ENCODE results near the gene GZMM.
A peak's percentile ranks its signal among the peaks of the same experiment; 100 is the strongest.

GZMM gene

DNA sequence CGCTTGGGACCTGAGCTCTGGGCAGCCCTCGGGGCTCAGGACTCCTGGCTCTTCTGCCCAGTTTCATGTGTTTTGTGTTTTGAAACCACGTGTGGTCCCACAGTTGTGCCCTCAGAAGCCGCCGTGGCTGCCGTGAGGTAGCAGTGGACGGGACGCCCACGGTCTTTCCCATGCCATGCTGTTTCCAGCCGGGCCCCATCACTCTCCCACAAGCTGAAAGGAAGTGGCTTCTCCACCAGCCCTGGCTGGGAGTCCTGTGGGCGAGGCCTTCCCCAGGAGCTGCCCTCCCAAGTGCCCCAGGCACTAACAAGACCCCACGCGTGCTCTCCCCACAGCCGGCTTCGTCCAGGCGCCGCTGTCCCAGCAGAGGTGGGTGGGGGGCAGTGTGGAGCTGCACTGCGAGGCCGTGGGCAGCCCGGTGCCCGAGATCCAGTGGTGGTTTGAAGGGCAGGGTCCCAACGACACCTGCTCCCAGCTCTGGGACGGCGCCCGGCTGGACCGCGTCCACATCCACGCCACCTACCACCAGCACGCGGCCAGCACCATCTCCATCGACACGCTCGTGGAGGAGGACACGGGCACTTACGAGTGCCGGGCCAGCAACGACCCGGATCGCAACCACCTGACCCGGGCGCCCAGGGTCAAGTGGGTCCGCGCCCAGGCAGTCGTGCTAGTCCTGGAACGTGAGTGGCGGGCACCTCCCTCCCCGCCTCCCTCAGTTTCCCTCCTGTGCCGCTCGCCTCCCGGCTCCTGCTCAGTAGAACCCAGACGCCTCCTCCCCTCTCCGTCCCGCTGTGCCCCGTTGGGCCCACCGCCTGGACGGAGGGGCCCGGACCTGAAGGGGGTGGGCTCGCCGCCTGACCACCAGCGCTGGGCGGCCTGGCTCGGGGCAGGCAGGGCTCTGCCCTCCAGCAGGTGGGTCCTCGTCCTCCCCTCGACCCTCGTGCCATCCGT is 33.9 kb downstream of the GZMM start:
- Histone ChIP-seq H4K12ac (ENCODE audit: low read depth, low read length) (no peak overlapping the region), H3K79me1 (ENCODE audit: low read length) (peaks cover 7% of the 10 kb centered on the region), H3K4me2 (ENCODE audit: low read length) (no peak overlapping the region), H4K8ac (ENCODE audit: low read depth, low read length) (no peak overlapping the region), H2BK5ac (ENCODE audit: low read depth, low read length, poor library complexity) (no peak overlapping the region), H3K36me3 (ENCODE audit: control insufficient read depth in 1 of 2, insufficient read depth in 2 of 2, low read length in 2 of 2) (peaks cover 47 to 58% of the 10 kb centered on the region in 2 experiments), H3K79me2 (ENCODE audit: control insufficient read depth, insufficient read depth, low read length, poor library complexity) (peaks cover 43% of the 10 kb centered on the region), H3K23ac (ENCODE audit: low read length) (no peak overlapping the region), H2BK12ac (ENCODE audit: low read length) (no peak overlapping the region), H4K91ac (ENCODE audit: low read depth, low read length) (no peak overlapping the region), H3K4ac (ENCODE audit: low read depth, low read length) (peak overlapping the region; percentile 97), H3K27ac (ENCODE audit: low read depth, low read length) (no peak overlapping the region), H3K9ac (ENCODE audit: low read length) (no peak overlapping the region), H2AFZ (ENCODE audit: insufficient read depth, low read length, poor library complexity) (no peak overlapping the region), H2AK5ac (ENCODE audit: low read length) (no peak overlapping the region), H3K27me3 (ENCODE audit: insufficient read depth, low read length) (no peaks in the 10 kb centered on the region), H3K18ac (ENCODE audit: low read length) (no peak overlapping the region), H2BK120ac (ENCODE audit: insufficient read depth, low read length, poor library complexity) (no peak overlapping the region), H3K4me3 (ENCODE audit: low read depth, low read length) (no peak overlapping the region), H3K4me1 (ENCODE audit: control insufficient read depth in 1 of 2, insufficient read depth in 2 of 2, low read length in 2 of 2) (peaks cover 9 to 23% of the 10 kb centered on the region in 2 experiments), H3K14ac (ENCODE audit: low read length) (no peak overlapping the region), H3K9me3 (ENCODE audit: insufficient read depth, low read depth, low read length) (no peaks in the 10 kb centered on the region)
- no peak for DNase-seq
- WGBS (ENCODE audit: extremely low coverage, insufficient coverage, insufficient read length), result no CpG with 5 or more reads among the region's 66 CpGs

DNA sequence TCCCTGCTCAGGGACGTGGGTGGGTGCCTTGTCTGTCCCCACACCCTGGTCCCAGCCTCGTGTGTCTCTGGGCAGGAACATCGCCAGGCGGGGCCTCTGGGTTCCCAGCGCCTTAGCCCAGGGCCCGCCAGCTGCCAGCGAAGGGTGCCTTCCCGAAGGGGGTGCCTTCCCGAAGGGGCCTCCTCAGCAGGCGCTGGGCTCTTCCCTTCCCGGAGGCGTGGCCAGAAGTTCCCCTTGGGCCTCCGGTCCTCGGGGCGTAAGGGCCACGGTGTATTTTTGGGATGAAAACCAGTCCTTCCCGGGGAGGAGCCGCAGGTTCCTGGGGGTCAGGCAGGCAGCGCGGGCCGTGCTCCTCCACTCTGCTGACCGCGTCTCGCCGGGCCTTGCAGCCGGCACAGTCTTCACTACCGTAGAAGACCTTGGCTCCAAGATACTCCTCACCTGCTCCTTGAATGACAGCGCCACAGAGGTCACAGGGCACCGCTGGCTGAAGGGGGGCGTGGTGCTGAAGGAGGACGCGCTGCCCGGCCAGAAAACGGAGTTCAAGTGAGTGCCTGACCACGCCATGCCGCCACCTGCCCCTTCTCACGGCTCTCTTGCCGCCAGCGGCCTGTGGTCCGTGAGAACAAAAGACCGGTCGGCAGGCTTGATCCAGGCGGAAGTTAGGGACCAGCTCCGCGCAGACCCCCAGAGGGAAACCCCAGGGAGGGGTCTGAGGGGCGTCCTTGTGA is 35.4 kb downstream of the GZMM start:
- no peak overlapping the region for H3K14ac ChIP-seq (ENCODE audit: low read length)
- H4K8ac ChIP-seq (ENCODE audit: low read depth, low read length), result no peak overlapping the region
- H3K4me1 ChIP-seq (ENCODE audit: control insufficient read depth in 1 of 2, insufficient read depth in 2 of 2, low read length in 2 of 2), result peaks cover 9 to 19% of the 10 kb centered on the region in 2 experiments
- H3K36me3 ChIP-seq (ENCODE audit: control insufficient read depth in 1 of 2, insufficient read depth in 2 of 2, low read length in 2 of 2), result peaks cover 58 to 70% of the 10 kb centered on the region in 2 experiments
- no peak overlapping the region for H2BK120ac ChIP-seq (ENCODE audit: insufficient read depth, low read length, poor library complexity)
- H3K4me3 ChIP-seq (ENCODE audit: low read depth, low read length), result no peak overlapping the region
- no peak overlapping the region for H3K18ac ChIP-seq (ENCODE audit: low read length)
- H3K79me1 ChIP-seq (ENCODE audit: low read length), result no peaks in the 10 kb centered on the region
- H3K23ac ChIP-seq (ENCODE audit: low read length), result no peak overlapping the region
- no peak overlapping the region for H2AFZ ChIP-seq (ENCODE audit: insufficient read depth, low read length, poor library complexity)
- no peak for DNase-seq
- peaks cover 32% of the 10 kb centered on the region for H3K79me2 ChIP-seq (ENCODE audit: control insufficient read depth, insufficient read depth, low read length, poor library complexity)
- no peak overlapping the region for H4K91ac ChIP-seq (ENCODE audit: low read depth, low read length)
- H3K27ac ChIP-seq (ENCODE audit: low read depth, low read length), result no peak overlapping the region
- no peak overlapping the region for H3K4me2 ChIP-seq (ENCODE audit: low read length)
- H3K9ac ChIP-seq (ENCODE audit: low read length), result no peak overlapping the region
- H4K12ac ChIP-seq (ENCODE audit: low read depth, low read length), result no peak overlapping the region
- H2BK5ac ChIP-seq (ENCODE audit: low read depth, low read length, poor library complexity), result no peak overlapping the region
- no peak overlapping the region for H2BK12ac ChIP-seq (ENCODE audit: low read length)
- H3K27me3 ChIP-seq (ENCODE audit: insufficient read depth, low read length), result no peaks in the 10 kb centered on the region
- WGBS (ENCODE audit: extremely low coverage, insufficient coverage, insufficient read length), result no CpG with 5 or more reads among the region's 46 CpGs
- H3K9me3 ChIP-seq (ENCODE audit: insufficient read depth, low read depth, low read length), result peaks cover 3% of the 10 kb centered on the region
- no peak overlapping the region for H2AK5ac ChIP-seq (ENCODE audit: low read length)
- H3K4ac ChIP-seq (ENCODE audit: low read depth, low read length), result peak overlapping the region; percentile 44

DNA sequence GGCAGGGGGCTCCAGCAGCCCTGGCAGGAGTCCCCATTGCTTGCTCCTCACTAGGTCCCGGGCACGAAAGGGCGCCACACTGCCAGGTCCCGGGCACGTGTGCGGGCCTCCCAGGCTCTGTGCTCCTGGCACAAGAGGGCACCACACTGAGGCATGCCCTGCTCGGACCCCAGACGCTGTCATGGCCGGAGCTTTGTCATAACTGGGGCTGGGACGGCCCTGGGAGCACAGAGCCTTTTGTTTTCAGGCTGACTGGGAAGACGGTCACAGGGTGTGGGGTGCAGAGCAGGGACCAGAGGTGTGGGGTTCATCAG is 35.9 kb downstream of the GZMM start:
- no peak overlapping the region for H3K14ac ChIP-seq (ENCODE audit: low read length)
- H2AK5ac ChIP-seq (ENCODE audit: low read length), result no peak overlapping the region
- H3K23ac ChIP-seq (ENCODE audit: low read length), result no peak overlapping the region
- H3K79me2 ChIP-seq (ENCODE audit: control insufficient read depth, insufficient read depth, low read length, poor library complexity), result peaks cover 28% of the 10 kb centered on the region
- H3K4ac ChIP-seq (ENCODE audit: low read depth, low read length), result no peak overlapping the region
- no peak overlapping the region for H2BK120ac ChIP-seq (ENCODE audit: insufficient read depth, low read length, poor library complexity)
- no peak overlapping the region for H3K18ac ChIP-seq (ENCODE audit: low read length)
- H3K36me3 ChIP-seq (ENCODE audit: control insufficient read depth in 1 of 2, insufficient read depth in 2 of 2, low read length in 2 of 2), result peaks cover 58 to 70% of the 10 kb centered on the region in 2 experiments
- H3K79me1 ChIP-seq (ENCODE audit: low read length), result no peaks in the 10 kb centered on the region
- WGBS (ENCODE audit: extremely low coverage, insufficient coverage, insufficient read length), result no CpG with 5 or more reads among the region's 11 CpGs
- no peak overlapping the region for H2BK5ac ChIP-seq (ENCODE audit: low read depth, low read length, poor library complexity)
- H4K91ac ChIP-seq (ENCODE audit: low read depth, low read length), result no peak overlapping the region
- DNase-seq, result no peak
- H2AFZ ChIP-seq (ENCODE audit: insufficient read depth, low read length, poor library complexity), result no peak overlapping the region
- no peak overlapping the region for H4K8ac ChIP-seq (ENCODE audit: low read depth, low read length)
- peaks cover 3% of the 10 kb centered on the region for H3K9me3 ChIP-seq (ENCODE audit: insufficient read depth, low read depth, low read length)
- no peak overlapping the region for H3K4me2 ChIP-seq (ENCODE audit: low read length)
- H3K27me3 ChIP-seq (ENCODE audit: insufficient read depth, low read length), result no peaks in the 10 kb centered on the region
- H3K4me3 ChIP-seq (ENCODE audit: low read depth, low read length), result no peak overlapping the region
- H3K27ac ChIP-seq (ENCODE audit: low read depth, low read length), result no peak overlapping the region
- H3K9ac ChIP-seq (ENCODE audit: low read length), result no peak overlapping the region
- no peak overlapping the region for H4K12ac ChIP-seq (ENCODE audit: low read depth, low read length)
- no peak overlapping the region for H2BK12ac ChIP-seq (ENCODE audit: low read length)
- H3K4me1 ChIP-seq (ENCODE audit: control insufficient read depth in 1 of 2, insufficient read depth in 2 of 2, low read length in 2 of 2), result peaks cover 5 to 14% of the 10 kb centered on the region in 2 experiments

DNA sequence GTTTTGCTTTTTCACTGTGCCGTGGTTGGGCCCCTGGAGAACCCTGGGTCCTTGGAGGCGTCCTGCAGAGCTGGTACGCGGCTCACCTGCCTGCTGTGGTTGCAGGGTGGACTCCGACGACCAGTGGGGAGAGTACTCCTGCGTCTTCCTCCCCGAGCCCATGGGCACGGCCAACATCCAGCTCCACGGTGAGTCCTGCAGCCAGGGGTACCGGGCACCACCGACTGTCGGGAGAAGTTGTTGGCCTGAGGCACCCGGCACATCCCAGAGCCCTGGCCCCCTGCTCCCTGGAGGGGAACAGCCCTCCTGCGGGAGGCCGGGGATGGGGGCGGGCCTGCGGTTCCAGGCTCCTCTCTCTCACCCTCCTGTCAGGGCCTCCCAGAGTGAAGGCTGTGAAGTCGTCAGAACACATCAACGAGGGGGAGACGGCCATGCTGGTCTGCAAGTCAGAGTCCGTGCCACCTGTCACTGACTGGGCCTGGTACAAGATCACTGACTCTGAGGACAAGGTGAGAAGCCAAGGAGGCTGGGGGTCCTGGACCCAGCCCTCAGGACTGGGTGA is 36.5 kb downstream of the GZMM start:
- no peak for DNase-seq
- no peak overlapping the region for H3K14ac ChIP-seq (ENCODE audit: low read length)
- no peak overlapping the region for H3K4ac ChIP-seq (ENCODE audit: low read depth, low read length)
- no peak overlapping the region for H3K18ac ChIP-seq (ENCODE audit: low read length)
- no peak overlapping the region for H4K12ac ChIP-seq (ENCODE audit: low read depth, low read length)
- H3K27me3 ChIP-seq (ENCODE audit: insufficient read depth, low read length), result no peaks in the 10 kb centered on the region
- H3K27ac ChIP-seq (ENCODE audit: low read depth, low read length), result no peak overlapping the region
- no peak overlapping the region for H2AK5ac ChIP-seq (ENCODE audit: low read length)
- H2BK120ac ChIP-seq (ENCODE audit: insufficient read depth, low read length, poor library complexity), result no peak overlapping the region
- no peak overlapping the region for H4K91ac ChIP-seq (ENCODE audit: low read depth, low read length)
- no peak overlapping the region for H2AFZ ChIP-seq (ENCODE audit: insufficient read depth, low read length, poor library complexity)
- no peak overlapping the region for H2BK5ac ChIP-seq (ENCODE audit: low read depth, low read length, poor library complexity)
- H3K9me3 ChIP-seq (ENCODE audit: insufficient read depth, low read depth, low read length), result peaks cover 3% of the 10 kb centered on the region
- no peak overlapping the region for H3K4me2 ChIP-seq (ENCODE audit: low read length)
- H3K9ac ChIP-seq (ENCODE audit: low read length), result no peak overlapping the region
- no peak overlapping the region for H2BK12ac ChIP-seq (ENCODE audit: low read length)
- WGBS (ENCODE audit: extremely low coverage, insufficient coverage, insufficient read length), result no CpG with 5 or more reads among the region's 22 CpGs
- no peaks in the 10 kb centered on the region for H3K79me1 ChIP-seq (ENCODE audit: low read length)
- no peak overlapping the region for H3K4me3 ChIP-seq (ENCODE audit: low read depth, low read length)
- peaks cover 58 to 70% of the 10 kb centered on the region in 2 experiments for H3K36me3 ChIP-seq (ENCODE audit: control insufficient read depth in 1 of 2, insufficient read depth in 2 of 2, low read length in 2 of 2)
- H3K79me2 ChIP-seq (ENCODE audit: control insufficient read depth, insufficient read depth, low read length, poor library complexity), result peaks cover 24% of the 10 kb centered on the region
- no peak overlapping the region for H3K23ac ChIP-seq (ENCODE audit: low read length)
- no peak overlapping the region for H4K8ac ChIP-seq (ENCODE audit: low read depth, low read length)
- H3K4me1 ChIP-seq (ENCODE audit: control insufficient read depth in 1 of 2, insufficient read depth in 2 of 2, low read length in 2 of 2), result peaks cover 0 to 10% of the 10 kb centered on the region in 2 experiments

Measured in trophoblast cell (in vitro differentiated cells and primary cell).